BJ (cell line): Measurements from ENCODE around the gene DERL2. TPM values are rescaled to one million over a fixed set of nuclear protein-coding genes. Genes with fewer than 3 reads are reported as not detected.

ENCODE experiments used
- CTCF ChIA-PET: fragments of 350-600 bp; formaldehyde crosslinking; extraction: SDS; loops from one replicate; lab custom pipeline; 2021; ENCODE audit warnings: antibody characterized with exemption, inconsistent platforms; lab: Yijun Ruan, JAX
- POLR2A ChIA-PET: fragments of 300-600 bp; sonication (Branson Sonifier 250); formaldehyde crosslinking; extraction: SDS; loops from one replicate; lab custom pipeline; 2021; ENCODE audit warnings: antibody characterized with exemption; lab: Charles Lee
- DNase-seq: peaks from one replicate; pipeline ENCODE4 v3.0.0-alpha.2; 2011; ENCODE audit warnings: low read depth
- H3K27me3 ChIP-seq: 2 replicates; pipeline ENCODE4 v1.6.0; 2011; ENCODE audit warnings: low read length; ENCODE audit not compliant: control insufficient read depth, insufficient read depth
- H3K36me3 ChIP-seq: 2 replicates; pipeline ENCODE4 v1.5.1; 2011; ENCODE audit warnings: low read length; ENCODE audit not compliant: control insufficient read depth, insufficient read depth
- H3K4me3 ChIP-seq: 2 replicates; pipeline ENCODE4 v1.5.1; 2011; ENCODE audit warnings: low read depth, mild to moderate bottlenecking, control low read depth, low read length
- CTCF ChIP-seq: IDR thresholded peaks from 2 replicates; pipeline ENCODE4 v1.5.1; 2011; ENCODE audit warnings: low read depth, mild to moderate bottlenecking, control low read depth, inconsistent platforms, low read length, moderate library complexity; ENCODE audit not compliant: insufficient read depth
- polyA plus RNA-seq: library from polyadenylated mRNA; depleted of rRNA; stranded (reverse); fragments of >200 nt; gene quantifications from 2 replicates; pipeline ENCODE4 v1.2.3, GENCODE V29; 2011

The DERL2 gene
- polyA plus RNA-seq, 1 experiment: 69.3 TPM

- CTCF ChIA-PET: interaction anchor here (1.7 kb wide), 1 partner anchor 10 kb away, joined by 5 read pairs; a partner anchor contains a TSS
- no peak overlapping the region for H3K4me3 ChIP-seq
- no peak for DNase-seq
- no peaks in the 10 kb centered on the region for H3K27me3 ChIP-seq
- no peaks in the 10 kb centered on the region; the same call in 1 of the 2 replicates for H3K36me3 ChIP-seq
- POLR2A ChIA-PET: no interaction called here
- no peak for TF ChIP-seq CTCF
These were observed 24.8 kb upstream of the DERL2 start for GRCh38 chr17:5510771-5511170.

GRCh38 chr17:5509482-5509881, 23.5 kb upstream of the DERL2 start:
- no peaks in the 10 kb centered on the region for H3K27me3 ChIP-seq
- no peak for DNase-seq
- H3K36me3 ChIP-seq: peaks cover 2% of the 10 kb centered on the region
- no peak overlapping the region for H3K4me3 ChIP-seq
- CTCF ChIA-PET: no interaction called here
- POLR2A ChIA-PET: no interaction called here
- no peak for TF ChIP-seq CTCF

- Histone ChIP-seq H3K36me3 (peaks cover 2% of the 10 kb centered on the region), H3K4me3 (no peak overlapping the region), H3K27me3 (no peaks in the 10 kb centered on the region)
- ChIA-PET POLR2A (no interaction called here), CTCF (no interaction called here)
- no peak for DNase-seq
- no peak for TF ChIP-seq CTCF
These were observed 22.8 kb upstream of the DERL2 start for GRCh38 chr17:5508810-5509209.

- no peaks in the 10 kb centered on the region for H3K27me3 ChIP-seq
- H3K4me3 ChIP-seq: no peak overlapping the region
- H3K36me3 ChIP-seq: peaks cover 5% of the 10 kb centered on the region
- POLR2A ChIA-PET: no interaction called here
- DNase-seq: no peak
- CTCF ChIA-PET: interaction anchor here (0.6 kb wide), 1 partner anchor 37 kb away, joined by 3 read pairs; the partner anchor contains the start of gene DHX33
- no peak for TF ChIP-seq CTCF
These were observed 20.3 kb upstream of the DERL2 start for GRCh38 chr17:5506307-5506706.

GRCh38 chr17:5502552-5502951, 16.6 kb upstream of the DERL2 start:
- H3K4me3 ChIP-seq: no peak overlapping the region
- H3K27me3 ChIP-seq: no peaks in the 10 kb centered on the region
- ChIA-PET CTCF (no interaction called here), POLR2A (interaction anchor here (0.7 kb wide), 1 partner anchor 82 kb away, joined by 3 read pairs; the partner anchor contains the start of gene NLRP1)
- DNase-seq: no peak
- no peak for TF ChIP-seq CTCF
- peaks cover 5% of the 10 kb centered on the region for H3K36me3 ChIP-seq
